HG02610 (cell line): ENCODE results near the gene GDI2.
A peak's percentile ranks its signal among the peaks of the same experiment; 100 is the strongest.
"Not testable (repeated sequence)": the region's sequence is repeated elsewhere in the genome, so short reads cannot be mapped to it uniquely, and the experiment has no call there.

Experiments used
- ATAC-seq: cut with Tn5 transposase; IDR thresholded peaks from one replicate; pipeline ENCODE4 v1.9.1; 2021; ENCODE audit warnings: mild to moderate bottlenecking, moderate library complexity; ENCODE audit not compliant: unreplicated experiment

Gene GDI2

DNA sequence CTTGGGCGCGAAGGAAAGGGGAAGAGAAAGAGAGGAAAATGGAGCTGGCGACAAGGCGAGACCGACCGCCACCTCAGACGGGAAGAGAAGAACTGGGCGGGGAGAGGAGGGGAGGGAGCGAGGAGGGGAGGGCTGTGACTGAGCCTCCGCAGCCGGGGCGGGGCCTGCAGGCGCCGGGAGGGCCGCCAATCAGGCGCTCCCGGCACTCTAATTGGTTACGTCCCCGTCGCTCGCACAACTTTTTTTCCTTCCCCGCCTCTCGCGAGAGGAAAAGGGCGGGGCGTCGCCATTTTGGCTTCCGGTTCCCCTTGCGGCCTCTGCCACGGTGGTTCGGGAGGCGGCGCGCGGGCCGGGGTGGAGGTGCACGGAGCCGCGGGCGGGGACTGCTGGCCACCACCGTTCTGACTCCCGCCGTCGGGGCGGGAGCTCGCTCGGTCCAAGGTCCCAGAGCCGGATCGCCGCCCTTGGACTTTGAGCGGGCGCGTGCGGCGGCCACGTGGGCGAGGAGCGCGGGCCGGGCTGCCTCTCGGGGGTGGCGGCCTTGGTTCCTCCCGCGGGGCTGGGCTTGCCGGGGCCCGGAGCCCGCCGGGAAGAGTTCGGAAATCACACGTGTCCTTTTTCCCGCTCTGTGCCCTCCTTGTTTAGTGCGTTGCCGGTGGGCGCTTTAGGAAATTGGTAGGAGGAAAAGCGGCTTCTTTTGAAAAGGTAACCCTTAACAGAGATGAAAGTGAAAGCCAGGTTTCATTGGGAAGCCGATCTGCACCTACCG is at the start of gene GDI2:
Gene GDI2, minus strand, starts transcription at position 94 of the 769 bp plus-strand sequence. CDS start 176 bp downstream, outside the sequence.
- peak; percentile 78 for ATAC-seq

DNA sequence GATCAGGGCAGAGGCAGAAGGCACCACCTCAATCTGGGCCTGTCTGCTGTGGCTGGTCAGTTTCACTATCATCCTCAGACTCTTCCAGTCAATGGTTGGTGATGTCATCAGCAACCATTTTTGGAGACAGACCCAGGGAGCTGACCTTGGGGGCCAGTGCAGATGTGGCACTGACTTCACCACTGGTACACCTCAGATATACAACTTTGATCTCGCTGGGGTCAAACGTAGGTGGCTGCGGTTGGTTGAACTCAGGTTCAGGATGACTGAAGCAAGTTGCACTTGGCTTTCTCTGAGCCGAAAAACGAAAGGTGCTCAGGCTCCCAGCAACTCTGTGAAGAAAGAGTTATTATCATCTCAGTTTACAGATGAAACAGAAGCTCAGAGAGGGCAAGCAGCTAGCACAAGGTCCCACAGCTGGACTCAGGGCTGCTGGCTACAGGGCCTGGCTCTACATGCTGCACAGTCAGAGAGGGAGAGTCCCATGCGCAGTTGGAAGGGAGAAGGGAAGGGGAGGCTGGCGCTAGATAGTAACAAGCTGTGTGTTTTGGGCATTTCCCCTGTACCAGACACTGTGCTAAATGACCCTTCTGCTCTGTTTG is 49.2 kb upstream of the GDI2 start:
- ATAC-seq: peak; percentile 92

DNA sequence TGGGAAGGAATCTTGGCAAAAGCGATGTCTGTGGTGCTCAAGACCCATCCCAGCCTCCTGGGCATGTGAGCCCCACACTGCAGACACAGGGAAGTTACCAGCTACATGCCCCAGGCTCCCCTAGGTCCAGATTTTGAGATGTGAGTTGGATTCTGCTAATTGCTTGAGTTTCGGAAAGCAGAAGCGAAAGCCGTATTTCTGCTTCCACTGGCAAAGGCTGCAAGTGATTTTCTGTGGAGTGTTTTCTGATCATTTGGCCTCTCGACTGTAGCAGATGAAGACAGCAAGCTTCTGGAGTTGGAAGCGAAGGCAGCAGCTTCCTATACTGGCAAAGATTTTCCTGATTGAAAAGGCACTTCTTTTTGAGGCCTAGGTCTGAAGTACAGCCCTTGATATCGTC is 46.8 kb upstream of the GDI2 start:
- ATAC-seq: no peak

DNA sequence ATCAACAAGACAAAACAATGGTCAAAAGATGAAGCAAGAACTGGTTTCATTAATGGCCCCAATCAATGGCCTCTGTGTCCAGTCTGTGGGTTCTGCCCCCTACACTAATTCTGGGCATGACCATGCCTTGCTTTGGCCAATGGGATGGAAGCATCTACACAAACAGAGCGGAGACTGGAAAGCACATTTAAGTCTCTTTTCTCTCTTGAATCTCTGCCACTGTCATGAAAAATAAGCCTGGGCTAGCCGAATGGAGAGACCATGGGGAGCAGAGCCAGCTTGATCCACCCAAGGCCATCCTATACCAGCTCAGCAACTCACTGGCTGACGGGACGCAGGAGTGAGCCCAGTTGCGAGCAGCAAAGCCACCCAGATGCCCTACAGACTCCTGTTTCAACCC is 45.6 kb upstream of the GDI2 start:
- no peak for ATAC-seq

DNA sequence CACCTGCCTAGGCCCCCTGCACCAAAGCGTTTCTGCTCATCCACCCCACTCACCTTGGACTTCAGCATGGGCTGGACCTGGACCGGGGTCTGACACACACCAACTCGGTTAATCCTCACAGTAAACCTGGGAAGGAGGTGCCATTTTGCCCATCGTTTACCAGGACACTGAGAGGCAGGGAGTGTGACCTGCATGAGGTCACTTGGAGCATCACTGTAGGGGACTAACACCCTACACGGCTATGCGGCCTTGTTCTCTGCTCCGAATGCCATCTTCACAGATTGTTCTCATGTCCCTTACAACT is 43.4 kb upstream of the GDI2 start:
- no peak for ATAC-seq

DNA sequence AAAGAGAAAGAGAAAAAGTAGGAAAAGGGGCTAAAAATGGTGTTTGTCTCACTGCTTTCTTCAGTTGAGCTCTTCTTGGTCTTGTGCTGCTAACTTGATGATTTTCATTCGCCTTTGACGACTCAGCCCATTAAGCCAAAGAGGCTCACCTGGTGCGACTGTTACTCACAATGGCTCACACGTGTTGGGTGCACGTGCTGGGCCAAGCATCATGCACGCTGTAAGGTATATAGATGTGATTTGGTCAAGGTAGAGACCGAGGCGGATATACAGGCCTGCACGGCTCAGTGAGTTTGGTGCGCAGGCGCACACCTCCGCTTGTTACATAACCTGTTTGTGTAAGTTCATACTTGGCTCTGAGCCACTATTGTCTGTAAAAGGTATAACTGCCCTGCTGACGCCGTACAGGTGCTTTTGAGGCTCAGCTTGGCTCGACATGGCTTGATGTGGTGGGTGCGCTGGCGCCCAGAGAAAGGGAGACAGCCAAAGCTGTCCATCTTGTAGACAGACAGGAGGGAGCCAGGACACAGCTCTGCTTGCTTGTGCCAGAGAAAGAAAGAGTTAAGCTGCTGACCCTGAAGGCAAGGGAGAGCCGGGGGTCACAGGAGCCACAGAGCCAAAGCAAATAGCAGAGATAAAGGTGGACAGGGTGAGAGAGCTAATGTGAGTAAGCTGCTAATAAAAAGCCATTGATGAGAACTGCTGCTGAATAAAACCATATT is 42.9 kb upstream of the GDI2 start:
- no peak for ATAC-seq

DNA sequence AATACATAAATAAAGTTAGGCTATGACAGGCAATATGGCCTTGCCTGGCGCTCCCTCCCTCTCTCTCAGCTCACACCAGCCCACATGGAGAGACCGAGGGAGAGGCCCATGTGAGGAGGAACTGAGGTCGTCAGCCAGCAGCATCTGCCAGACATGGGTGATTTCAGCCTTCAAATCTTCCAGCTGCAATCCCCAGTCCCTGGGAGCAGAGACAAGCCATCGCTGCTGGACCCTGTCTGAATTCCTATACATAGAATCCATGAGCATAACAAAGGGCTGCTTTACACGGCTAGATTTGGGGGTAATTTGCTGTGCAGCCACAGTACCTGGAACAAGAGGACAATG is 40.9 kb upstream of the GDI2 start:
- ATAC-seq: no peak

DNA sequence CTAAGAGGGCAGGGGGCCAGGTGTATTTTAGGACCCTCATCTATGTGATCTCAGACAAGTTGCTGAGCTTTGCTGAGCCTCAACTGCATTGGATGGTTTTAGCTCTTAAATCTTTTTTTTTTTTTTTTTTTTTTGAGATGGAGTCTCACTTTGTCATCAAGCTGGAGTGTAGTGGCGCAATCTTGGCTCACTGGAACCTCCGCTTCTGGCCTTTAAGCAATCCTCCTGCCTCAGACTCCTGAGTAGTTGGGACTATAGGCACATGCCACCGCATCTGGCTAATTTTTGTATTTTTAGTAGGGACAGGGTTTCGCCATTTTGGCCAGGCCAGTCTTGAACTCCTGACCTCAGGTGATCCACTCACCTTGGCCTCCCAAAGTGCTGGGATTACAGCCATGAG is 33.4 kb upstream of the GDI2 start:
- ATAC-seq: not testable (repeated sequence)

DNA sequence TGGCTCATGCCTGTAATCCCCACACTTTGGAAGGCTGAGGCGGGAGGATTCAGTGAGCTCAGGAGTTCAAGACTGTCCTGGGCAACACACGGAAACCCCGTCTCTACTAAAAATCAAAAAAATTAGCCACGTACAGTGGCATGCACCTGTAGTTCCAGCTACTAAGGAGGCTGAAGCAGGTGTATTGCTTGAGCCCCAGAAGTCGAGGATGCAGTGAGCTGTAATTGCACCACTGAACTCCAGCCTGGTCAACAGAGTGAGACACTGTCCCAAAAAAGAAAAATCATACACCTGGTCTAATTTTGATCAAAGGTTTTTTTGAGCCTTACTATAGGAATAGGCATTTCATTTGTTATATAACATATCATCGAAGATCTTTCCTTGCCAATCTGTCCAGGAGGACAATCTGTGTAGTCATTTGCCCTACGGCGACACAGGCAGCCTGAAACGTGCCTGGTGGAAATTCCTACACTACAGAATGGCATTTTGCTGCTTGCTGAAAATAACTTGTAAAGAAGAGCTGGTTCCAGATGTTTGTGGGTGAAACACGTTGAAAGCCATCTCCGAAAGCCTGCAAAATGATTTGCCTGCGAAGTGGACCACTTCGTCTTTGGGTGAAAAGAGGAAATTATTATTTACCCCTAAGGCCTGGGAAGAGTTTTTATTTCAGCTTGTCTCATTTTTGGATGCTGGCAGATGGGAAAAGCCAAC is 31.3 kb upstream of the GDI2 start:
- ATAC-seq: no peak

DNA sequence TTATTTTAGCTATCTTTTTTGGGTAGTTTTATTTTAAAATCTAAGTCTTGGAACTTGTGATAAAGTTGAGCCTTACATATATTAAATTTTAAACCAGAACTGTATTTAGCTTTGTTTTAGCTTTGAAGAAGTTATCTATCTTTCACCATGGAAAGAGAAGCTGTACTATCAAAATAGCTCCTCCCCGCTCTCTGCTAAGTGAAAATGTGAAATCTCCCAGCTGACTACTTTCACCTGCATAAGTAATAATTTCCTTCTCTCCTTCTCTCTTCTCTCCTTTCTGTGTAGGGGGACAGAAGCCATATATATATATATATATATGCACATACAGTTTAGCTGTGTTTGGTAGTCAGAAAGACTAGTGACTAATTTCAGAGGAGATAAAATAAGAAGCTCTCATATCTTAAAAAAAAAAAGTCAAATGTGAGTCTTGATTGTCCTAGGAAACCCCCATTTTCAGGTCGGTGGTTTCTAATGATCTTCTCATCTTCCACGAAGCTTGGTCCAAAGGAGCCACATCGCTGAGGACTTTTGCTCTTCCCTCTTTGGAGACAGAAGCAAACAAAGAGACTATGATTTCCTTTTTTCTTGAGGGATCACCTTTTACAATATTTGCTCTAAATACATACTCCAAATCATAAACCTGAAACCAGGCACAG is 30.6 kb upstream of the GDI2 start:
- ATAC-seq: no peak

DNA sequence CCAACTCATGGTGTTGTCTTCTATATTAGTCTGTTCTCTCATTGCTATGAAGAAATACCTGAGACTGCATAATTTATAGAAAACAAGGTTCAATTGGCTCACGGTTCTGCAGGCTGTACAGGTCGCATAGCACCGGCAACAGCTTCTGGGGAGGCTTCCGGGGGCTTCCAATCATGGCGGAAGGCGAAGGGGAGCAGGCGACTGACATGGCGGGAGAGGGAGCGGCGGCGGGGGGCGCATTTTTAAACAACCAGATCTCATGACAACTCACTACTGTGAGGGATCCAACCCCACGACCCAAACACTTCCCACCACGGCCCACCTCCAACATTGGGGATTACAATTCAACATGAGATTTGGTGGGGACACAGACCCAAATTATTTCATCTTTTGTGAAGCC is 28.7 kb upstream of the GDI2 start:
- no peak for ATAC-seq

DNA sequence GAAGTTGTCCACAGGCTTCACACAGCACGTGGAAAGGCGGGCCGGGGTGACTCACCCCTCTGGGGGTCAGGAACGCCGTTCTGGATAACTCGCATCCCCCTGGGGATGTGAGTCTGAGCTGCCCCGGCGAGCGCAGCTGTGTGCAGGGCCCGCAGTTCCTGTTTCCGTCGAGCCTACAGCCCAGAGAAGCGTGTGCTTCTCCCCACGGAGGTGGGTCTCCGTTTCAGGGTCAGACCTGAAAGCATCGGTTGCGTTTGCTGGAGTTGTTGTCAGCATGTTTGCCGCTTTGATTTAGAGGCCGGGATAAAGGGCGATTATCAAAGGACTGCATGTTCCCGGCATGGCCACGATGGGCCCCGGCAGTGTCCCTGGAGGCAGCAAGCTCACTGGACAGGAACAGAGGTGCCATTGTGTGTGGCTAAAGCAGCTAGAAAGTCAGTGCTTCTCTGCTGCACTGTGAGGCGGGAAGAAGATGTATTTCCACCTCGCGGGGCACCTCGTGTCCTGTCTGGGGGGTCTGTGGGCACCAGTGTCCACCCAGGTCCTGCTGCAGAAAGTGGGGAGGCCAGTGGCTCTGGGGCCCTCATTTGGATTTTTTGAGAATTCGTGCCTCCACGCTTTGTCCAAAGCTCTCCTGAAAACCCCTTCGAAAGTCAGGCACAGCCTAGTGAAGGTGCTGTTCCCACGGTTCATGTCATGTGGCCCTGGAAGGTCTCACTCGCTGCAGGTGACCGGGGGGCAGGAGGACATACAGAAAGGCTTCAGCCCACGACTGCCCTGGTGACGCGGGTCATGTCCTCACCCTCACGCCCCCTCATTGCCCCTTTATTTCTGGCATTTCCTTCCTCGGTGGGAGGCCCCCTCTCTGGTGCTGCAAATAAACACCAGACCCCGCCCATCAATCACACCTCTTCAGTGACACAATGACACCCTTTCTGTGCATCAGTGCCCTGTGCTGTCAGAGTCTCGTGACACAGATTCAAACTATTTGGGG is 27.4 kb upstream of the GDI2 start:
- peak; percentile 77 for ATAC-seq

DNA sequence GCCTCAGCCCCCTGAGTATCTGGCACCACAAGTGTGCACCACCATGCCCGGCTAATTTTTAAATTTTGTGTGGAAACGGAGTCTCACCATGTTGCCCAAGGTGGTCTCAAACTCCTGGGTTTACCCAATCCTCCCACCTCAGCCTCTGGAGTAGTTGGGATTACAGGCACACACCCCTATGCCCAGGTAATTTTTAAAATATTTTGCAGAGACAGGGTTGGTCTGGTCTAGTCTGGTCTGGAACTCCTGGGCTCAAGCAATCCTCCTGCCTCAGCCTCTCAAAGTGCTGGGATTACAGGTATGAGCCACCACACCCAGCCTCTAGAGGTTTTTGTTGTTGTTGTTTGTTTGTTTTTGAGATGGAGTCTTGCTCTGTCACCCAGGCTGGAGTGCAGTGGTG is 22.9 kb upstream of the GDI2 start:
- not testable (repeated sequence) for ATAC-seq

DNA sequence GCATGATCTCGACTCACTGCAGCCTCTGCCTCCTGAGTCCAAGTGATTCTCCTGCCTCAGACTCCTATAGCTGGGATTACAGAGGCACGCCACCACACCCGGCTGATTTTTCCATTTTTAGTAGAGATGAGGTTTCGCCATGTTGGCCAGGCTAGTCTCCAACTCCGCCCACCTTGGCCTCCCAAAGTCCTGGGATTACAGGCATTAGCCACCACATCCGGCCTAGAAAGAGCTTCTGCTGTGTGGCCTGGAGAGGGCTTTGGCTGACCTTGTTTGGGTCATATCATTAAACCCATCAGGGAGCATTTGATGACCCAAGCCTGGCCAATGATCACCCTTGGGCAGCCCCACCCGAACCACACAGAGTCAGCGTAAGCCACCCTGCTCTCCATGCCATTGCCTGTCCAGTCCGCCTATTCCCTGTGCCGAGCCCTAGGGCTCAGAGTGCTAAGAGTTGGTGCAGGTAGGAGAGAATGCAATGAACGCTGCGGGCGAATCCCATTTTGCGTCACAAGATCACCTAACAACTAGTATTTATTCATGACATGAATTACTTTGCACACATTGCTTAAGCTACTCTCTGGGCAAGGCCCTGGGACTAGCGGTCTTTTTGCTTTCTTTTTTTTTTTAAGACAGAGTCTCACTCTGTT is 22.3 kb upstream of the GDI2 start:
- ATAC-seq: no peak

DNA sequence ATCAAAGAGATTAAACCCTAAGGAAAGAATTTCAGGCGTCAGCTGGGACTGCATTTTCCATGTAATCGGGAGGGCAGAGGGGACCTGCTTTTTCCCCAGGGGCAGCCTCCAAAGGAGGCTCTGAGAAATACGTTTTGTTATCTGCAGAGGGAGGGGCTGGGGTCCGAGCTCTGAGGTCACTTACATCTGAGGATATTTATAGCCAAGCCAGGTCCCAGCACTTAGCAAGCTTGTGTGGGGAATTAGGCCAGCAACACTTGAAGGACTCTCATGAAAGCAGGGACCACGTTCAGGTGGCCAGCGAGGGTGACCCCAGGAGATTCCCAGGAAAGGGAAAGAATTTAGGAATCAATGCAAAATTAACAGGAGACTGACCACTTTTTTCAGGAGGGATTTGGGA is 20.6 kb upstream of the GDI2 start:
- no peak for ATAC-seq

DNA sequence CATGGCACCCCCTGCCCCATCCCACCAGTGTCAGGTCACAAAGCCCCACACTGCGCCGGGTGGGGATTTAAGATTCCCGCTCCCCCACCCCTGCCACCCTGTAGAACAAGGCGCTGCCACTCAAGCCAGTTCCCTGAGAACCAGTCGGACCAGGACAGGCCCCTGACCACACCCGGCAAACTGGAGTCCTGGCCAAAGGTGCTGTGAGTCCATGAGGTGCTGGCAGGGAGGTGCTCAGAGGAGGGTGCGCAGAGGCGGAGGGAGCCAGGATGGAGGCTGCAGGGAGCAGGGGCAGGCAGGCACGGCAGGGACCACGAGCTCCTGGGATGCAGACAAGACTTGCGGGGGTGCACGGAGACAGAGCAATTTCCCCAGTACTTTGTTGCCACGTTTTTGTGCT is 19.7 kb upstream of the GDI2 start:
- no peak for ATAC-seq

DNA sequence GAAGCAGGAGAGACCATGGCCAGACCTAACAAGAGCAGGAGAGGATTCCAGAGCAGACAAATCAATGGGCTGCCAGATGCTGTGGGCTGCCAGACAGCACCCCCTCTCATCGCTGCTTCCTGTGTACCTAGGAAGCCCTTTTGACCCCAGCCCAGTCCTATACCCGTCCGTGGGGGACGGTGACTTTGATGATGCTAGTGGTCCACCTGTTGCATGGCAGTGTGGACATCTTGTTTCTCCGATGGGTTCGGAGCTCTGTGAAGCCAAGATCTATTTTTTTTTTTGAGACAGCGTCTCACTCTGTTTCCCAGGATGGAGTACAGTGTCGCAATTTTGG is 18.2 kb upstream of the GDI2 start:
- no peak for ATAC-seq

DNA sequence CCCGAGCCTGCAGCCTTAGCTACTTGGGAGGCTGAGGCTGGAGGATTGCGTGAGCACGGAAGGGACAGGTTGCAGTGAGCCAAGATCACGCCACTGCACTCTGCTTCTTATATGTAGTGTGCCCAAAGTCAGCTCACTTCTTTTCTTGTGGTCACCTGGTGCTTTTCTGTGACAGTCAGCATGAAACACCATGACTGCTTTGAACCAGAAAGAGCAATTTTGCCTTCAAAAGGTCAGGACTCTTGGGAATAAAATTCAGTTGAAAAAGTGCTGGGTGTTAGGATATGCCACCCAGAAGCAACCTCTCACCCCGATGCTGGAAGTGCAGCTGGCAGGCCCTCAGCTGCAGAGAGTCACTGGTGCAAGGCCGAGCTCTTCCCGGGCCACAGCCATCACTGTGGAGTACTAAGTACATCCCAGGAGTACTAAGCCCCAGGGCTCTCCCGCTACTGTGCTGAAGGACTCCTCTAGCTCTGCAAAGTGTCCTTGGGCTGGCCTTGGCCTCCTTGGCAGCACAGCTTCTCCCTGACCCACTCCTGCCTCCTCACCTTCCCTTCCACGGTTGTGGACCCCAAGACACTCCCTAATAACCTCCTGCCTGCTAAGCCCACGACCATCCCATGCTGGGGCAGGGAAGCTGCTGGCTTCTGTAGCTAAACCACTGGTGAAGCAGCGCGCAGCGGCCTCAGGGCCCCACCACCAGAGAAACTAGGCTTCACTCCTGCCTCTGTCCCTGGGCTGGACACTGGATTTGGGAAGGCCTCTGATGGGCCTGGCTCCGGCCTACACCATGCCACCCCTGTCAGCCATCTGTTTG is 17.6 kb upstream of the GDI2 start:
- peak; percentile 82 for ATAC-seq

DNA sequence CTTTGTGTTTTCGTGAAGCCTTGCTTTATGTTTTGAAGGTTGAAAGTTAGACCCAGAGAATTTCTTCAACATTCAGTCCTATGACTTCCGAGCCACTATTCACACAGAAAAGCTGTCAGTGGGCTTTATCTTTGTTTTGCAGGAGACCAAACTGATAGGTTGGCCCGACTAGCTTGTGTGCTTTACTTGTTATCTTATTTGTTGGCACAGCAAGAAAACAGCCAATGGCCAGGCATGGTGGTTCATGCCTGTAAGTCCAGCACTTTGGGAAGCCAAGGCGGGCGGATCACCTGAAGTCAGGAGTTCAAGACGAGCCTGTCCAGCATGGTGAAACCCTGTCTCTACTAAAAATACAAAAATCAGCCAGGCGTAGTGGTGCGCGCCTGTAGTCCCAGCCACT is 16.0 kb upstream of the GDI2 start:
- no peak for ATAC-seq
